CD4-positive, CD25-positive, alpha-beta regulatory T cell (primary cell): Measurements from ENCODE around the gene SLC36A4. TPM values are rescaled to one million over a fixed set of nuclear protein-coding genes. Genes with fewer than 3 reads are reported as not detected.
"Not testable (repeated sequence)": the region's sequence is repeated elsewhere in the genome, so short reads cannot be mapped to it uniquely, and the experiment has no call there.

Experiments used
- ATAC-seq, 2 donors: fragments of 150-1000 bp; cut with Tn5 transposase; one replicate each; pipeline ENCODE4 v1.10.0; 2021; ENCODE audit warnings: low read depth in 2 of 2, moderate number of reproducible peaks in 2 of 2, moderate library complexity in 1 of 2
- DNase-seq, 3 donors: peaks; one replicate each; pipeline versions ENCODE4 v3.0.0 to v3.0.0-alpha.2; 2012 to 2022; ENCODE audit warnings: mixed read lengths in 1 of 3
- H3K27ac ChIP-seq: one replicate; pipeline ENCODE4 v1.7.0; 2013; ENCODE audit warnings: mild to moderate bottlenecking, low read length; ENCODE audit not compliant: insufficient read depth, poor library complexity, severe bottlenecking
- H3K27me3 ChIP-seq: one replicate; pipeline ENCODE4 v1.7.0; 2013; ENCODE audit warnings: low read length; ENCODE audit not compliant: control insufficient read depth, insufficient read depth
- H3K36me3 ChIP-seq: one replicate; pipeline ENCODE4 v1.7.0; 2013; ENCODE audit warnings: mild to moderate bottlenecking, low read length, moderate library complexity; ENCODE audit not compliant: control insufficient read depth, insufficient read depth
- H3K4me1 ChIP-seq: 2 replicates; pipeline ENCODE4 v1.7.0; 2013; ENCODE audit warnings: mild to moderate bottlenecking, low read length; ENCODE audit not compliant: insufficient read depth, control insufficient read depth, poor library complexity, severe bottlenecking
- H3K4me3 ChIP-seq: one replicate; pipeline ENCODE4 v1.7.0; 2013; ENCODE audit warnings: low read depth, mild to moderate bottlenecking, low read length, moderate library complexity
- H3K9me3 ChIP-seq, 2 experiments: 1 replicate in 1 of 2; 2 replicates in 1 of 2; pipeline ENCODE4 v1.7.0; 2013; ENCODE audit warnings: low read length in 2 of 2, mild to moderate bottlenecking in 1 of 2, moderate library complexity in 1 of 2; ENCODE audit not compliant: control insufficient read depth in 2 of 2
- H3K27ac Mint-ChIP-seq, 3 donors: one replicate each; pipeline ENCODE4 v1.8.0; 2020 to 2022; ENCODE audit warnings: mild to moderate bottlenecking in 3 of 3, mixed read lengths in 3 of 3, moderate library complexity in 2 of 3
- H3K27me3 Mint-ChIP-seq: one replicate; pipeline ENCODE4 v1.8.0; 2022; ENCODE audit warnings: mild to moderate bottlenecking, mixed read lengths
- H3K36me3 Mint-ChIP-seq: one replicate; pipeline ENCODE4 v1.8.0; 2020; ENCODE audit warnings: mixed read lengths
- H3K4me1 Mint-ChIP-seq, 4 donors: one replicate each; pipeline ENCODE4 v1.8.0; 2020 to 2022; ENCODE audit warnings: mixed read lengths in 4 of 4, mild to moderate bottlenecking in 1 of 4
- H3K4me3 Mint-ChIP-seq, 4 donors: one replicate each; pipeline ENCODE4 v1.8.0; 2020 to 2022; ENCODE audit warnings: mild to moderate bottlenecking in 4 of 4, mixed read lengths in 4 of 4, moderate library complexity in 3 of 4
- H3K9me3 Mint-ChIP-seq, 7 donors: one replicate each; pipeline ENCODE4 v1.8.0; 2020 to 2022; ENCODE audit warnings: mixed read lengths in 7 of 7, mild to moderate bottlenecking in 3 of 7, moderate library complexity in 2 of 7
- polyA plus RNA-seq, 4 donors: library from polyadenylated mRNA; unstranded; fragments of 300-500 nt; fragmentation: Illumina TruSeq; gene quantifications; one replicate each; pipeline ENCODE4 v1.2.3, GENCODE V29; 2021
- total RNA-seq: library from RNA; stranded (reverse); gene quantifications from one replicate; pipeline ENCODE4 v1.2.3, GENCODE V29; 2022

The SLC36A4 gene
- total and polyA plus RNA-seq, 5 donors from 2014 or later: 10.3 to 17.4 (median 11.0) TPM

DNA sequence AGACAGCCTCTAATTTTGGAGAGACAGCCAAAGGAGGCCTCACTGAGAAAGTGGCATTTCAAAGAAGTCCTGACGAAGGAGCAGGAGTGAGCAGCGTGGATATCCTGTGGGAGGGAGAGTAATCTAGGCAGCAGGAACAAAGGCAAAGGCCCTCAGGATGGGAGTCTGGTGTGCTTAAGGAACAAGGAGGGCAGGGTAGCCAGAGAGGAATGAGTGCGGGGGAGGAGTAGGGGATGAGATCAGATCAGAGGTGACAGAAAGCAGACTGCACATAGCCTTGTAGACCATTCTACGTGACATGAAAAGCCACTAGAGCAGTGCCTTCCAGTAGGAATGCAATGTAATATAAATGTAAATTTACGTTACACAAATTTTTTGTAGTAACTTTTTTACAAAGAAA lies 5.6 kb downstream of the SLC36A4 start:
- H3K27ac Mint-ChIP-seq: no peak overlapping the region
- no peak overlapping the region for H3K27ac ChIP-seq

DNA sequence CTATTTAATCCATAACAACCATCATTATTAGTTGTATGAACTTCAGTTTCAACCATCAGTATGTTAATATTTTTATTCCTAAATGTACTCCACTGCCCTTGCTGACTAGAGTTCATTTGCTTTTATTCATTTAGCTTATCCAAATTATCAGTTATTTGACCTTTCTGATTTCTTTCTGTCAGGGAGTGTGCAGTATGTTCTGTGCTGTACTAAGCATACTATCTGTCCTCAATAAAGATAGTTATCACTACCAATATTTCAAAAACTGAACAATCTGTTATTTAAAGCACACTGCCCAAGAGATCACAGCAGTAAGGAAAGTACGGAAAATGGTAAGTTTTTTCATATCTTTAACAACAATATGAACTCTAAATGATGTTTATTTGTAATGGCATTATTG lies 8.3 kb downstream of the SLC36A4 start:
- Histone ChIP-seq H3K27ac (no peak overlapping the region), H3K4me3 (no peak overlapping the region), H3K4me1 (no peaks in the 10 kb centered on the region), H3K36me3 (no peaks in the 10 kb centered on the region), H3K27me3 (no peaks in the 10 kb centered on the region), H3K9me3 (peaks cover 10 to 14% of the 10 kb centered on the region in 2 experiments)
- no peak overlapping the region for H3K4me3 Mint-ChIP-seq
- peaks cover 13% of the 10 kb centered on the region for H3K36me3 Mint-ChIP-seq
- no peak for DNase-seq
- peaks cover 0 to 8% (median 4%) of the 10 kb centered on the region in 7 donors for H3K9me3 Mint-ChIP-seq
- no peak overlapping the region for H3K27ac Mint-ChIP-seq
- peaks cover 3 to 12% (median 7%) of the 10 kb centered on the region in 4 donors for H3K4me1 Mint-ChIP-seq
- no peak for ATAC-seq
- H3K27me3 Mint-ChIP-seq: no peaks in the 10 kb centered on the region

More for the DNA sequence above, 5.6 kb downstream of the SLC36A4 start:
- no peak for ATAC-seq
- Histone ChIP-seq H3K4me1 (peaks cover 7% of the 10 kb centered on the region), H3K36me3 (no peaks in the 10 kb centered on the region), H3K27me3 (no peaks in the 10 kb centered on the region), H3K9me3 (peaks cover 9 to 10% of the 10 kb centered on the region in 2 experiments), H3K4me3 (no peak overlapping the region)
- Mint-ChIP-seq H3K4me3 (no peak overlapping the region), H3K27me3 (no peaks in the 10 kb centered on the region), H3K36me3 (peaks cover 8% of the 10 kb centered on the region), H3K4me1 (peaks cover 0 to 20% (median 15%) of the 10 kb centered on the region in 4 donors), H3K9me3 (peaks cover 0 to 8% (median 1%) of the 10 kb centered on the region in 7 donors)
- DNase-seq: no peak

DNA sequence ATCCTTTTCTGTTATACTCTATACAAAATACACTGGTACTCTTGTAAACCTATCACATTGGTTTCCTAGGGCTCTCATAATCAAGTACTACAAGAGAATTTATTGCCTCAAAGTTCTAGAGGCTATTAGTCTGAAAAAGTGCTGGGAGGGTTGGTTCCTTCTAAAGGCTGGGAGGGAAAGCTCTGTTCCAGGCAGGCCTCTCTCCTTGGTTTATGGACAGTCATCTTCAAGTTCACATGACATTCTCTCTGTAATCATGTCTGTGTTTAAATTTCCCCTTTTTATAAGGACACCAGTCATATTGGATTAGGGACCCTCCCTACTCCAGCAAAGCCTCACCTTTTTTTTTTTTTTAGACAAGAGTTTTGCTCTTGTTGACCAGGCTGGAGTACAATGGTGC lies 9.1 kb downstream of the SLC36A4 start:
- no peak overlapping the region for H3K4me3 ChIP-seq
- no peaks in the 10 kb centered on the region for H3K4me1 ChIP-seq
- Mint-ChIP-seq H3K4me1 (peaks cover under 1 to 12% (median 6%) of the 10 kb centered on the region in 4 donors), H3K27me3 (no peaks in the 10 kb centered on the region), H3K9me3 (peaks cover 0 to 8% (median 4%) of the 10 kb centered on the region in 7 donors), H3K27ac (no peak overlapping the region), H3K36me3 (peaks cover 13% of the 10 kb centered on the region), H3K4me3 (no peak overlapping the region)
- ATAC-seq: no peak
- no peaks in the 10 kb centered on the region for H3K27me3 ChIP-seq
- no peak overlapping the region for H3K27ac ChIP-seq
- peaks cover 10 to 14% of the 10 kb centered on the region in 2 experiments for H3K9me3 ChIP-seq
- H3K36me3 ChIP-seq: no peaks in the 10 kb centered on the region
- DNase-seq: no peak

DNA sequence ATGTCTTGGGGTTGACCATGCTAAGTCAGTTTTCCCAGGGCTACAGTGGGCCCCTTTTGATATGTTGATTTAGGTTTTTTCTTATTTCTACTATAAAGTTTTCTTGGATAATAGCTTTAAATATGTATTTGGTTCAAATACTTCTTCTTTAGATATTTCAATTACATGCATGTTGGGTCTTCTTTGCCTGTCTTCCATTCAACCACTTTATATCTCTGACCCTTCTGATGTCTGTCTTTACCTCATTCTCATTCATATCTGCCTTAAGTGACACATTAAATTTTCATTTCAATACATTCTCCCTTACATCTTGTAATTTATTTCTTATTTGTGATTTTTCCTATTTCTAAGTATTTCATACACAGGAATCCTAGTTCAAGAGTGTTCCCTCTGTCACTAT lies 10.5 kb downstream of the SLC36A4 start:
- Mint-ChIP-seq H3K27me3 (no peaks in the 10 kb centered on the region), H3K36me3 (peaks cover 16% of the 10 kb centered on the region), H3K4me1 (peaks cover 0 to 16% (median 6%) of the 10 kb centered on the region in 4 donors), H3K9me3 (peaks cover 0 to 8% (median 5%) of the 10 kb centered on the region in 7 donors), H3K4me3 (no peak overlapping the region), H3K27ac (no peak overlapping the region)
- H3K4me3 ChIP-seq: no peak overlapping the region
- no peak for ATAC-seq
- H3K27ac ChIP-seq: no peak overlapping the region
- H3K4me1 ChIP-seq: no peaks in the 10 kb centered on the region
- H3K36me3 ChIP-seq: no peaks in the 10 kb centered on the region
- no peaks in the 10 kb centered on the region for H3K27me3 ChIP-seq
- DNase-seq: no peak
- H3K9me3 ChIP-seq: peaks cover 10 to 14% of the 10 kb centered on the region in 2 experiments

DNA sequence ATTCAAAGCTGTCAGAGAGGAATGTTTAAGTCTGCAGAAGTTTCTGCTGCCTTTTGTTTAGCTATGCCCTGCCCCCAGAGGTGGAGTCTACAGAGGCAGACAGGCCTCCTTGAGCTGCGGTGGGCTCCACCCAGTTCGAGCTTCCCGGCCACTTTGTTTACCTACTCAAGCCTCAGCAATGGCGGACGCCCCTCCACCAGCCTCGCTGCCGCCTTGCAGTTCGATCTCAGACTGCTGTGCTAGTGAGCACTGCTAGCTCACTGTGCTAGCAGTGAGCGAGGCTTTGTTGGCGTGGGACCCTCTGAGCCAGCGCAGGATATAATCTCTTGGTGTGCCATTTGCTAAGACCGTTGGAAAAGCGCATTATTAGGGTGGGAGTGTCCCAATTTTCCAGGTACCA lies 19.9 kb downstream of the SLC36A4 start:
- not testable (repeated sequence) for H3K4me3 ChIP-seq, H3K4me1 ChIP-seq, H3K9me3 ChIP-seq, H3K4me1 Mint-ChIP-seq, H3K27me3 Mint-ChIP-seq, DNase-seq, H3K36me3 ChIP-seq, H3K27ac Mint-ChIP-seq, H3K27me3 ChIP-seq, H3K4me3 Mint-ChIP-seq, ATAC-seq, H3K27ac ChIP-seq
- peaks cover 0 to 11% (median 5%) of the 10 kb centered on the region in 7 donors for H3K9me3 Mint-ChIP-seq
- peaks cover 21% of the 10 kb centered on the region for H3K36me3 Mint-ChIP-seq

DNA sequence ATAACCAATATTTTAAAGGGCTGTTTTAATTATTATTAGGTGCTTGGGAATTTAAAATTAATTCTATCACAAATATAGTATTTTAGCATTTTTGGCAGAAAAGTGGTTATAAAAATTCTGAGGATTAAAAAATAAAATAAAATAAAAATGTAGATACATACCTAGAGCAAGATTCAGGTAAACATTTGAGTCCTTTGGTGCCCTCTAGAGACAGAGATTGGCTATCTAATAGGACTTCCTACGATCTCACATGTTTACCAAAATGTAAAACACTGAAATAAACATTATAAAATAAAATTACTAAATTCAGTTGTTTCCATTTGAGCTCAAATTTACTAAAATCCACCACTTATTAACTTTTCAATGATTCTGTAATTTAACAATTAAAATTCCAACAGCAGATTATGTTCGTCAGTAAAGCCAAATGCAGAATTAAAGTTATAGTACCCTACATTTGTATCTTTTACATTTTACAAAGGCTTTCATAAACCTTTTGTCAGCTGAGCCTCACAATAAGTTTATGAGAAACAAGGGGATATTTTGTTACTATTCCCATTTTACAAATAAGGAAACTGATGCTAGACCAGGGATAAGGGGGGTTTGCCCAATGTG lies 27.7 kb downstream of the SLC36A4 start:
- Mint-ChIP-seq H3K27me3 (no peaks in the 10 kb centered on the region), H3K36me3 (peaks cover 6% of the 10 kb centered on the region), H3K4me3 (no peak overlapping the region), H3K4me1 (peaks cover 0 to 25% (median 12%) of the 10 kb centered on the region in 4 donors), H3K27ac (no peak overlapping the region), H3K9me3 (peaks cover 0 to 2% (median 0%) of the 10 kb centered on the region in 7 donors)
- H3K4me3 ChIP-seq: no peak overlapping the region
- no peaks in the 10 kb centered on the region for H3K27me3 ChIP-seq
- ATAC-seq (no peak), DNase-seq (peak in 2 of 3 donors; percentile 6 to 34)
- H3K27ac ChIP-seq: no peak overlapping the region
- H3K36me3 ChIP-seq: peaks cover 2% of the 10 kb centered on the region
- no peaks in the 10 kb centered on the region for H3K4me1 ChIP-seq
- H3K9me3 ChIP-seq: no peaks in the 10 kb centered on the region

DNA sequence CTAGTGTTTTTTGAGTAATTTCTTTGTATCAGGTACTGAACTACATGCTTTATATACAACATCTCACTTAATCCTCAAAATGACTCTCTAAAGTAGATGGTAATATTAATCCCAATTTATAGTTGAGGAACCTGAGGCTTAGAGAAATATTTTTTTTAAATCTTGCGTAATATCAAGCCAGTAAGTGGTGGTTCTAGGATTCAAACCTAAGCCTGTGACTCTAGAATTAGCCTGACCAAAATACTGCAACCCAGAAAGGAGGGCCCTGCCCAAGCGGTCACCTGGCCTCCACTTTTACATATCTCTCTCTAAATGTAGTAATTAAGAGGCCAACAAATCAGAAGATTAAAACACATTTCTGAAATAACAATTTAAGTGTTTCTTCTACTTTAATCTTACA lies 28.6 kb downstream of the SLC36A4 start:
- Histone ChIP-seq H3K27me3 (no peaks in the 10 kb centered on the region), H3K27ac (no peak overlapping the region), H3K4me3 (no peak overlapping the region), H3K9me3 (no peaks in the 10 kb centered on the region), H3K36me3 (peaks cover 4% of the 10 kb centered on the region), H3K4me1 (no peaks in the 10 kb centered on the region)
- H3K4me3 Mint-ChIP-seq: no peak overlapping the region
- H3K4me1 Mint-ChIP-seq: peaks cover 0 to 25% (median 12%) of the 10 kb centered on the region in 4 donors
- DNase-seq: no peak
- peaks cover 12% of the 10 kb centered on the region for H3K36me3 Mint-ChIP-seq
- no peaks in the 10 kb centered on the region for H3K27me3 Mint-ChIP-seq
- H3K27ac Mint-ChIP-seq: no peak overlapping the region
- ATAC-seq: no peak
- peaks cover 0 to 2% (median 0%) of the 10 kb centered on the region in 7 donors for H3K9me3 Mint-ChIP-seq

DNA sequence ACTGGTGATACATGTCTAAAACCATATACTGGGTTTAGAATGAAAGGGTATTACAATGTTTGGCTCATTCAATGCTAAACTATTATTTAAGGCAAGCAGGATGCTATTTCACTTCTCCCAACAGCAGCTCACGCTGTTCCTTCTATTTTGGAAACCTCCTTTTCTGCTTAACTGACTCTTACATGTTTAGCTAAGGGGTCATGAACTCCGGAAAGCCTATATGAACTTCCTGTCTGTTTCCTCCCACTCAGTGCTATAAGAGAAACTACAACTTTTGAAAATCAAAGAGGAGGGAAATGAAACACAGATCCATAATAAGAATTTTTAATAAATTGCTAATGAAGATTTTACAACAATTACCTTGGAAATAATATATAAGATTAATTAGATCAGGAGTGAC lies 30.9 kb downstream of the SLC36A4 start:
- Histone ChIP-seq H3K4me1 (no peaks in the 10 kb centered on the region), H3K4me3 (no peak overlapping the region), H3K27me3 (no peaks in the 10 kb centered on the region), H3K9me3 (no peaks in the 10 kb centered on the region), H3K27ac (no peak overlapping the region), H3K36me3 (peaks cover 4% of the 10 kb centered on the region)
- Mint-ChIP-seq H3K27me3 (no peaks in the 10 kb centered on the region), H3K27ac (no peak overlapping the region), H3K36me3 (peaks cover 20% of the 10 kb centered on the region), H3K4me1 (peaks cover 0 to 25% (median 12%) of the 10 kb centered on the region in 4 donors), H3K9me3 (peaks cover 0 to 2% (median 0%) of the 10 kb centered on the region in 7 donors), H3K4me3 (no peak overlapping the region)
- DNase-seq: peak in 1 of 3 donors; percentile 17
- no peak for ATAC-seq
